ENCODE data around the gene ADARB1.

The ADARB1 gene

GRCh38 chr21:45248301-45248892, 174.0 kb downstream of the ADARB1 start:
- no peak for DNase-seq (ENCODE audit: low spot score)
- no peak for TF ChIP-seq CTCF (IDR thresholded peaks at IDR 0.05; ENCODE audit: extremely low read depth, missing control alignments)

DNA sequence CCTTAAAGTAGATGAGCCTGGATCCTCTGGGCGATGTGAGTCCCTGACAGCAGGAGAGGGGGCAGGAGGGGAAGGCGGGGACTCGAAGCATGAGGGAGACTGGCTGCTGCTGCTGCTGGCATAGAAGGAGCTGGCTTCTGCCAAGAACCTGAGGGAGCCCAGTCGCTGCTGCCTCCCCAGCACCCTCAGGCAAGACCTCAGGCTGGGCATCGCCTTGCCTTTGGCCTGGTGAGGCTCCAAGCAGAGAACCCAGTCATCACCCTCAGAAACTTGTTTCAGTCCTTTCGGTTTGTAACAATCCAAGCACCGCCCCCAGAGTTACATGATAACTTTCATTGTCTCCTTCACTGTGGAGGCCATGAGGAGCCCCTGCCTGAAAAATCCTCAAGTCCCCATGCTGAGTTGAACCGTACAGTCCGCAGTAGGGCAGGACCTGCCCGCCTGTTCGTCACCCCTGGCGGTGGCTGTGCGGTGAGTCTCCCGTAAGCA, 174.6 kb downstream of the ADARB1 start:
- TF ChIP-seq CTCF (IDR thresholded peaks at IDR 0.05; ENCODE audit: extremely low read depth, missing control alignments), result no peak
- DNase-seq (ENCODE audit: low spot score), result no peak

GRCh38 chr21:45249626-45250025, 175.2 kb downstream of the ADARB1 start:
- DNase-seq (ENCODE audit: low spot score), result no peak
- no peak for TF ChIP-seq CTCF (IDR thresholded peaks at IDR 0.05; ENCODE audit: extremely low read depth, missing control alignments)

DNA sequence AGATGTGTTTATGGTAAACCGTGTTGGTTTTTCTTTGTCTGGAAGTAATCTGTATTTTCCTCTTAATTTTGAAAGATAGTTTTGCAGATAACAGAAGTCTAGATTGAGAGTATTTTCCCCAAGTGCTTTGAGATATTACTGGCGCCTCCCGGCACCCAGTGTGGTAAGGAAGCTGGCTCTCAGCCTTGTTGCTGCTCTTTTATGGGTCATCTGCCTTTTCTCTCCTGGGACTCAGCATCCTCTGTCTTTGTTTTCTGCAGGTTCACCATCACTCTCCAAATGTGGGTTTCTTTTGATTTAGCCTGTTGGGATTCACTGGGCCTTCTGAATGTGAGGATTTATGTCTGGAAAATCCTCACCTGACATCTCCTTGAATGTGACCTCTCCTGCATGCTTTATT, 175.9 kb downstream of the ADARB1 start:
- no peak for TF ChIP-seq CTCF (IDR thresholded peaks at IDR 0.05; ENCODE audit: extremely low read depth, missing control alignments)
- DNase-seq (ENCODE audit: low spot score), result no peak

GRCh38 chr21:45250914-45251634, 176.7 kb downstream of the ADARB1 start:
- no peak for TF ChIP-seq CTCF (IDR thresholded peaks at IDR 0.05; ENCODE audit: extremely low read depth, missing control alignments)
- DNase-seq (ENCODE audit: low spot score), result no peak

- DNase-seq (ENCODE audit: low spot score), result no peak
- TF ChIP-seq CTCF (IDR thresholded peaks at IDR 0.05; ENCODE audit: extremely low read depth, missing control alignments), result no peak
These were observed 177.5 kb downstream of the ADARB1 start for GRCh38 chr21:45251635-45252447.

DNA sequence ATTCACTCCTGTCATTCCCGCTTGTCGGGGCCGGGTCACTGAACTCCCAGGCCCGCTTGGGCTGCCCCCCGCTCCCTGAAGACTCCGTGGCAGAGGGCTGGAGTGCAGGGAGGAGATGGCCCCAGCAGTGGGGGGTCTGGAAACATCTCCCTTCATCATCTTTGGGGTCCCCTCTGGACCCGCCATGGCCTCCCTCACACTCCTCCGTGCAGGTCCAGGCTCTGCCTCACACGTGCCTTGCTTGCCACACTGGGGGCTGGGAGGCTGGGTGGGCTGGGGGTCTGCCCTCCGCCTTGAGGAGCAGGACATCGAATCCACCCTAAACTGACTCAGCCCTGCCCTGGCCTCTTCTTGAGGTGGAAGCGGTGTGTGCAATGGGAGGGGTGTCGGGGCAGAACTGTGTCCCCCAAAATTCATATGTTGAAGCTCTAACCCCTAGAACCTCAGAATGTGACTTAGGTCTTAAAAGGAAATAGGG, 178.1 kb downstream of the ADARB1 start:
- no peak for DNase-seq (ENCODE audit: low spot score)

More for the DNA sequence above, 178.1 kb downstream of the ADARB1 start:
- no peak for TF ChIP-seq CTCF (IDR thresholded peaks at IDR 0.05; ENCODE audit: extremely low read depth, missing control alignments)

Data from GM20000 (cell line).